HG03060 (cell line): Measurements from ENCODE around the gene PIK3R3.

Experiments used
- ATAC-seq: cut with Tn5 transposase; IDR thresholded peaks from one replicate; pipeline ENCODE4 v1.9.1; 2021; ENCODE audit warnings: low read depth, moderate number of reproducible peaks; ENCODE audit not compliant: unreplicated experiment

Gene PIK3R3

DNA sequence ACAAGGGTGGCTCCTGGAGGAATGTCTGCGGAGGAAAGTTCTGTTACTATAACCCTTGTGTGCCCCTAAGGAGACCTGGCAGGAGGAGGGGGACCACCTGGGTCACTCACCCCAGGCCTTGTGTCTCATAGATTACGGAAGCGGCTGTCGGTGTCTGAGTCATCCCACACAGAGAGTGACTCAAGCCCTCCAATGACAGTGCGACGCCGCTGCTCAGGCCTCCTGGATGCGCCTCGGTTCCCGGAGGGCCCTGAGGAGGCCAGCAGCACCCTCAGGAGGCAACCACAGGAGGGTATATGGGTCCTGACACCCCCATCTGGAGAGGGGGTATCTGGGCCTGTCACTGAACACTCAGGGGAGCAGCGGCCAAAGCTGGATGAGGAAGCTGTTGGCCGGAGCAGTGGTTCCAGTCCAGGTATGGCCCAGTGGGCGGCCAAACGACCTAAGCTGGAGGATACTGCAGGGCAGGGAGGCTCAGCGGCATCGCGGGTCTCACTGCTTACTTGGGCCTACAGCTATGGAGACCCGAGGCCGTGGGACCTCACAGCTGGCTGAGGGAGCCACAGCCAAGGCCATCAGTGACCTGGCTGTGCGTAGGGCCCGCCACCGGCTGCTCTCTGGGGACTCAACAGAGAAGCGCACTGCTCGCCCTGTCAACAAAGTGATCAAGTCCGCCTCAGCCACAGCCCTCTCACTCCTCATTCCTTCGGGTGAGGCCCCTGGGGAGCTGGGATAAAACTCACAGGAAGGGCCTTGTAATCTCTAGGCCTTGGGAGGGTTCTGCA is 101.4 kb downstream of the PIK3R3 start:
- no peak for ATAC-seq

GRCh38 chr1:46030074-46030870 is 102.2 kb downstream of the PIK3R3 start:
- no peak for ATAC-seq

- no peak for ATAC-seq
Observed at GRCh38 chr1:46027788-46028573, 104.4 kb downstream of the PIK3R3 start.

DNA sequence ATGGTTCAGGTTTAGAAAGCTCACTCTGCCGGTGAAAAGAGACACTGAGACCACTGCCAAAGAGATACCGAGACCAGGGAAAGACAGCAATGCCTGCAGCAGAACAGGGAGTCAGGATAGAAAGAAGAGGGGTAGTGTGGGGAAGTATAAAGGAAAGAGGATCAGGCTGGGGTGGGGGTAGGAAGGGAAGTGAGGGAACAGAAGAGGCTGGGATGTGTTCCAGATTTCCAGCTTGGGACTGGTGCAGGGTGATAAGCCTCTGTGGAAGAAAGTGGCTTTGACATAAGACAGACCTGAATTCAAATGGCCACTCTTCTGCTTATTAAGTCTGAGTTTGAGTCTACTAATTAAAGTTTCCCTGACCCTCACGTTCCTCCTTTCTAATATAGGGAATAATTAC is 105.9 kb downstream of the PIK3R3 start:
- ATAC-seq = no peak

DNA sequence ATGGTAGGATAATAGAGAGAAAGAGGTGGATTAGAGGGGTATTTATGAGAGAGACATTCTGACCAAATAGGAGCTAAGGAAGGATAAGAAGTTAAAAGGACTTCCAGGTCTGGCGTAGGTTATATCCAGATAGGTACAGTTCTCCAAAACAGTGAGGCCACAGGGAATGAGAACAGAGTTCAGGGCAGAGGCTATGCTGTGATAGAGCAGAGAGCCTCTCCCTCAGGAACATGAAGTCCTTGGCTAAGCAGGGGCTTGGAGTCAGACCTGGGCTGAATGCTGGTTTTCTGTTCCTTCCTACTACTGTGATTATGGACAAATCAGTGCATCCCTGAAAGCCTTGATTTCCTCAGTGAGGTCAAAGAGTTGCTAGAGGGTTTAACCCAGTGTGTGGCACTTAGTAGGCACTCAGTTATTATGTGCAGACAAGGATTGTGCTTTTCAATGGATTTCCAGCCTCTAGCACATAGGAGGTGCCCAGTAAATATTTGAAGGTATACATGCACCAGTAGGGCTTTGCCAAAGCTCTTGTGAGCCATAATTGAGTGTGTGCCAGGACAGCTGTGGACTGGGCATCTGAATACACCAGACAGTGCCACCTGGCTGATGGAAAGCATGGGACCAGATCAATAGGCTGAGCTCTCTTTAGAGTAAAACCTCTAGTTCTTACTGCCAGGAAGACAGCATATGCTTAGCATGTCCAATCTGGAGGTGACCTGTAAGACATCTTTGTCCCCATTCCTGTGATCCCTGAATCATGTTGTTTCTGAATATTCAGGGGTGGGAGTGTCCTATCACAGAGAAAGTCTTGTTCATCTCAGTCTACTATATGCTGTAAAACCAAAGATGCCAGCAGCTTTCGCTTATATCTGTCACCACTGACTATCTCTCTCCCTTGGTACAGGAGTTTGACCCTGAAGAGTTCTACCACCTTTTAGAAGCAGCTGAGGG is 111.1 kb downstream of the PIK3R3 start:
- ATAC-seq = no peak

GRCh38 chr1:46020010-46020409 is 112.4 kb downstream of the PIK3R3 start:
- no peak for ATAC-seq

DNA sequence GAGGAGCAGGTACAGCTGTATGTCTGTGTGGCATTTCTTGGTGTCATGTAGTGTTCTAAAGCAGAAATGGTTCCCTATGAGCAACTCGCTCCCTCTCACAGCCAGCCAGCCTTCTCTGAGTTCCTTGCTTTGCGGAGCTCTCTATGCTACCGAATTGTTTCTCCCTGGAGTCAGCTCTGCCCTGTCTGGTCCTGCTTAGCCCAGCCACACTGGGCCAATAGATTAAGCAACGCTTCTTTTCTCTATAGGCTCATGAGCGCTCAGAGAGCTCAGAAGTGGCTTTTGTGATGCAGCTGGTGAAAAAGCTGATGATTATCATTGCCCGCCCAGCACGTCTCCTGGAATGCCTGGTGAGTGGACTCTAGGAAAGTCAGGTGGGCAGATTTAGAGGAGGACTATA is 113.1 kb downstream of the PIK3R3 start:
- ATAC-seq = no peak

- no peak for ATAC-seq
Observed at GRCh38 chr1:46017876-46018503, 114.4 kb downstream of the PIK3R3 start.

DNA sequence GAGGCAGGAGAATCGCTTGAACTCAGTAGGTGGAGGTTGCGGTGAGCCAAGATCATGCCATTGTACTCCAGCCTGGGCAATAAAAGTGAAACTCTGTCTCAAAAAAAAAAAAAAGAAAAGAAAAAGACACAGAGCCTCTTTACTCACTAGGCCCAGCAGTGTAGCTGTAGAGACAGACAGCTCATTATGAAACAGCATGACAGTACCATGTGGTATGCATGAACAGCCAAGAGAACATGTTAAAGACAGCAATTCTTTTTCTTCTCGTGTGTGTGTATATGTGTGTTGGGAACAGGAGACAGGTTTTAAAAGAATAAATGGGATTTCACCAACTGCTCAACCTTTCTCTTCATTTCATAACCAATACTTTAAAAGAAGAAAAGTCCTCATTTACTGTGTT is 118.8 kb downstream of the PIK3R3 start:
- no peak for ATAC-seq

DNA sequence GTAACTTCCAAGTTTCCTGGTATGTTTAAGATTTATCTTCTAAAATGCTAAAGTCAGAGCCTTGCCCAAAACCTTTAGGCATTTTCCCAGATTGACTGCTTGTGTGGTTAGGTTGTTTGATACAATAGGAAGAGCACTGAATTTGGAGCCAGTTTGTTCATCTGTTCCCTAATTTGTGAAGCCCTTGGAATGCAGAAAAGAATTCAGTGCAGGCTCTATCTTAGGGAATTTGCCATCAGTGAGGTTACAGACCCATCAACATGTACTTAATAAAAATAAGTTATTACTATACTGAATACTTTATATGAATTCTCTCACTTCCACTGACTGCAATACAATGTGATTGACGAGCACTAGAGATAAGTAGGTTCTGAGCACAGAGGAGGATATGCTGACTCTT is 120.2 kb downstream of the PIK3R3 start:
- ATAC-seq = no peak

DNA sequence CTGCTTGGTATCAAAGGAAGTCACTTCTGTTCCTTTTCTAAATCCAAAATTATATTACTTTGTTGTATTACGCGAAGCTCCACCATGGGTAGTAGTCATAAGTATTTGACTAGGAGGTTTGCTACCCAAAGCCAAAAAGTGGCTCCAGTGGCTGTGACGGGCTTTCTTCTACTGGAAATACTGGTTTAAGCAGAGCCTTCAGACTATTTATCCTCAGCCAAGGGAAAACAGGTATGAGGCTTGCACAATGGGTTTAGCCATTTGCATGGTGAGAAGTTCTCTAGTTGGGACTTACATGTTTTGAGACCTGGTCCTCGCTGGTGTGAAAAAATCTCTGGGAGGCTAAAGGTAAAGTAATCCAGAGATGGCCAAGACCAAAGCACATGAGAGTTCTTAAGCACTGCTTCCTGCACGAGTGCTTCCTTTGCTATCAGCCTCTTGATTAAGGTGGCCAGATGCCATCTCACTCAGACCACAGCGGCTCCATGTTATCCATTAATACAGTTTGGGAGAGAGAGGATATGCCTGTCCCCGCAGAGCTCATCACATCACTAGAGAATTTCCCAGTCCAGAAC is 121.2 kb downstream of the PIK3R3 start:
- no peak for ATAC-seq

- ATAC-seq = no peak
Observed at GRCh38 chr1:46010611-46011010, 121.8 kb downstream of the PIK3R3 start.

GRCh38 chr1:46008585-46008984 is 123.8 kb downstream of the PIK3R3 start:
- no peak for ATAC-seq

- ATAC-seq = no peak
Observed at GRCh38 chr1:46005594-46005993, 126.8 kb downstream of the PIK3R3 start.

- ATAC-seq = no peak
Observed at GRCh38 chr1:46004492-46004891, 127.9 kb downstream of the PIK3R3 start.

- no peak for ATAC-seq
Observed at GRCh38 chr1:46003315-46003714, 129.1 kb downstream of the PIK3R3 start.

GRCh38 chr1:46002551-46003150 is 129.8 kb downstream of the PIK3R3 start:
- no peak for ATAC-seq

DNA sequence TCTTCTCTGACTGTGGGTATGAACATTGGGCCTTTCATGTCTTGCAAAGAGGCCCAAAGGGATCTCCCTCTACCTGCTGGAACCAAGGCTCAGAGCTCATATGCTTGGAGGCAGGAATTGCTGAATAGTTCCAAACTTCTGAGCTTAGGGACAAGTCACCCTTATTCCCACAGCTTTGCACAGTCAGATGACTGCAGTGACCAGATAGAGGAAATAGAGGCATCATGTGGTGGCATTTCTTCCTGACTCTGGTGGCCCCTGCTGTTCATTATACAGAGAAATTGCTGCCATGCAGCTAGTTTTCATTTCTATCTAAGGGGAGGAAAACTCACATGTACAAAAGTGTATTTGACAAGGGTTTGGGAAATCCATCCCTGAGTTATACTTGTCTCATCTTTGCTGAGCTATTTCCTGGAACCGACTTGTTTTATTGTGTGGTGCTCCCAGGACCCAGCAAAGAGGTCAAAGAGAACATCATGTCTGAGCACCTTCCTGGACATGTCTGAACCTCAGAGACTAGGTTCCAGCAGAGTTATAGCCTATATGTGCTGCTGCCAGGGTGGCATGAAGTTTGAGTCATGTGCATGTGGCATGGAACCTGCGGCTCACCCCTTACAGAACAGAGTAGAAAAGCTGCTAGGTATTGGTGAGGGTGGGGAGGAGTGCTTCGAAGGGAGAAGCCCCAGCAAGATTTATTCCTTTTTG is 131.2 kb downstream of the PIK3R3 start:
- no peak for ATAC-seq
